Measurements from ENCODE around the gene LRRC49. TPM values are rescaled to one million over a fixed set of nuclear protein-coding genes. Genes with fewer than 3 reads are reported as not detected.
A peak's percentile ranks its signal among the peaks of the same experiment; 100 is the strongest.
"Not testable (repeated sequence)": the region's sequence is repeated elsewhere in the genome, so short reads cannot be mapped to it uniquely, and the experiment has no call there.

The LRRC49 gene
- total and polyA plus RNA-seq, 4 donors: 11.0 to 15.2 (median 12.0) TPM

DNA sequence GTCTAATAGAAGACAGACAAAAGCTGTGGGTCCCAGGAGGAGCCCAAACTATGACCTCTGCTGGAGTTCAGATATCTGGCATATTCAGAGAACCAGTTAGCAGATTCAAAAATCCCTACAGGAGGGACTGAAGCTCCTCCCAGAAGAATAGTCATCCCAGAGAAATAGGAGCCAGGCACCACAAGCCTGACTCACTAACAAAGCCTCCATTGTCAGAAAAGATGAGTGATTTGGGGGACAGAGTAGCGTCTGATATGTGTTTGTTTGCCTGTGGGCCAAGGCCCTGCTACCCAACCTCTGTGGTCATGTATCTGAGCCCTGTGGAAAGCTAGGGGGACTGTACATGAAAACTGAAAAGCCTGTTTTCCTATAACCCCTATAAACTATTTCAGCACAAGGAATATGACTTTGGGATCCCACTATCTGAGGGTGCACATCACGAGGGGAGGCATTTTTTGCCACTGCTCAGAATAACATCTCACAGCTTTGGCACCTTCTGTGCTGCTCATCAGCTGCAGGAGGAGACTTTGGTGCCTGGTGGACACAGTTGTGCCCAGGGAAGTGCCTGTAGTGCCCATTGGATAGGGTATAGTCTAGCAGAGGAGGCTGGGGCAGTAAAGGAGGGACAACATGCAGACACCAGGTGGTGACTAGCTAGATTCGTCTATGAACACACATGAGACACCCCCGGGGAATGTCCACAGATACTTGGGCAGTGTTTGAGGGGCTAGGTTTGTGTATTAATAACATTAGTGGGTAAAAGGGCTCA, 29.0 kb upstream of the LRRC49 start:
- 59 to 64% methylated on average over 4 of the region's 4 CpGs for WGBS, 2 donors
- intact Hi-C loops (cut with DNase I): no loop called here
- Histone ChIP-seq H3K27me3 (ENCODE audit: control insufficient read depth in 1 of 2, insufficient read depth in 2 of 2, low read length in 1 of 2) (no peaks in the 10 kb centered on the region), H3K4me1 (ENCODE audit: control insufficient read depth in 1 of 2, insufficient read depth in 2 of 2, low read length in 2 of 2) (no peaks in the 10 kb centered on the region), H3K27ac (ENCODE audit: low read depth in 1 of 2, low read length in 2 of 2) (no peak overlapping the region), H3K4me3 (ENCODE audit: low read length in 2 of 2) (no peak overlapping the region), H3K9me3 (ENCODE audit: control insufficient read depth, low read length) (no peaks in the 10 kb centered on the region), H3K36me3 (ENCODE audit: control insufficient read depth in 1 of 2, insufficient read depth in 2 of 2, low read length in 1 of 2) (no peaks in the 10 kb centered on the region)
- DNase-seq (no peak), ATAC-seq (ENCODE audit: low FRiP score) (peak; percentile 8)

- no peak overlapping the region for H3K4me3 ChIP-seq (ENCODE audit: low read length in 2 of 2)
- intact Hi-C loops (cut with DNase I): no loop called here
- H3K4me1 ChIP-seq (ENCODE audit: control insufficient read depth in 1 of 2, insufficient read depth in 2 of 2, low read length in 2 of 2): no peaks in the 10 kb centered on the region
- ATAC-seq (ENCODE audit: low FRiP score) (no peak), DNase-seq (no peak)
- H3K36me3 ChIP-seq (ENCODE audit: control insufficient read depth in 1 of 2, insufficient read depth in 2 of 2, low read length in 1 of 2): no peaks in the 10 kb centered on the region
- no peak overlapping the region for H3K27ac ChIP-seq (ENCODE audit: low read depth in 1 of 2, low read length in 2 of 2)
- no peaks in the 10 kb centered on the region for H3K27me3 ChIP-seq (ENCODE audit: control insufficient read depth in 1 of 2, insufficient read depth in 2 of 2, low read length in 1 of 2)
- WGBS, 2 donors: 94 to 97% methylated on average over 5 of the region's 5 CpGs
- no peaks in the 10 kb centered on the region for H3K9me3 ChIP-seq (ENCODE audit: control insufficient read depth, low read length)
Observed at GRCh38 chr15:70866982-70867641, 25.5 kb upstream of the LRRC49 start.

DNA sequence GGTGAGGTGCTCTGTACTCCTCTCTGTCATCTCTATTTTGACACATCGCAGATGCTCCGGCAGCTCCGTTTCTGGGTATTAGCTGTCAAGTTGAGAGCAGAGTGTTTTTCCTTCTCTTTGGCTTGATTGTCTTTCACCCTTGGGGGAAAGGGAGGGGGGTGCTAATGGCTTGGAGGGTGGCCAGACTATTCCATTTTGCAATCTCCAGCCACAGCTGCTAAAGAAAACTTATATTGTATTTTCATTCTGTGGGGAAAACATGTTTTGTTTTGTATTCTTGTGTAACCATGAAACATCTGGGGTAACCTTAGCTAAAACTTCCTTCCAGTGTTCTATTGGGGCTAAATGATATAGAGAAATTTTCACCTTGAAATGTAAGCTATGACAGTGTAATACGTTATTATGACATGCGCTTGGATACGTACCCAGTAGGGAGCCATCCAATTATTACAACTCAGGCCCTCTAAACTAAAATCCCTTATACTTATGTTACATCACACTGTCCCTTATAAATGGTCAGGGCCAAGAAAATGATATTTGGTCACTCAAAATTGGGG, 24.6 kb upstream of the LRRC49 start:
- no peaks in the 10 kb centered on the region for H3K4me1 ChIP-seq (ENCODE audit: control insufficient read depth in 1 of 2, insufficient read depth in 2 of 2, low read length in 2 of 2)
- peak; percentile 24 for ATAC-seq (ENCODE audit: low FRiP score)
- no peaks in the 10 kb centered on the region for H3K36me3 ChIP-seq (ENCODE audit: control insufficient read depth in 1 of 2, insufficient read depth in 2 of 2, low read length in 1 of 2)
- H3K4me3 ChIP-seq (ENCODE audit: low read length in 2 of 2): no peak overlapping the region
- WGBS, 2 donors: 60 to 66% methylated on average over 6 of the region's 6 CpGs
- no peaks in the 10 kb centered on the region for H3K27me3 ChIP-seq (ENCODE audit: control insufficient read depth in 1 of 2, insufficient read depth in 2 of 2, low read length in 1 of 2)
- H3K9me3 ChIP-seq (ENCODE audit: control insufficient read depth, low read length): no peaks in the 10 kb centered on the region
- no peak for DNase-seq
- H3K27ac ChIP-seq (ENCODE audit: low read depth in 1 of 2, low read length in 2 of 2): no peak overlapping the region
- intact Hi-C loops (cut with DNase I): no loop called here

DNA sequence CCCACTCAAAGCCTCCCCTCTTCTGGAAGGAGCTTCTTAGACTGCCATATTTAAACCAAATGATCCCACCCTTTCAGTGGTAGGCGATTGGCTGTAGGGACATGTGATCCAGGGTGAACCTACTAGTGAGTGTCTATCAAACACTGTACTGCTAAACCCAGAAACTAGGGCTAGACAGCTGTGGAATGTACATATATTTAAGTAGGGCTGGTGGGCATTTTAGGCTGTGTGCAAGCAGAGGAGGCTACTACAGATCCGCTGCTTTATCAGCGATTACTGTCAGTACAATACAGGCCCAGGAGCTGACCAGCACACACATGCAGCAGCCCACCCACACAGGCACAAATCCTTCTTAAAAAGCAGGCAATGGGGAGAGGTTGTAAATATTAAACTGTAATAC, 23.3 kb upstream of the LRRC49 start:
- ATAC-seq (ENCODE audit: low FRiP score) (no peak), DNase-seq (no peak)
- H3K4me3 ChIP-seq (ENCODE audit: low read length in 2 of 2): no peak overlapping the region
- H3K27ac ChIP-seq (ENCODE audit: low read depth in 1 of 2, low read length in 2 of 2): no peak overlapping the region
- WGBS, 2 donors: 74 to 81% methylated on average over 3 of the region's 3 CpGs
- no peaks in the 10 kb centered on the region for H3K4me1 ChIP-seq (ENCODE audit: control insufficient read depth in 1 of 2, insufficient read depth in 2 of 2, low read length in 2 of 2)
- H3K9me3 ChIP-seq (ENCODE audit: control insufficient read depth, low read length): peaks cover 2% of the 10 kb centered on the region
- H3K36me3 ChIP-seq (ENCODE audit: control insufficient read depth in 1 of 2, insufficient read depth in 2 of 2, low read length in 1 of 2): no peaks in the 10 kb centered on the region
- intact Hi-C loops (cut with DNase I): no loop called here
- peaks cover 0 to 2% of the 10 kb centered on the region in 2 donors for H3K27me3 ChIP-seq (ENCODE audit: control insufficient read depth in 1 of 2, insufficient read depth in 2 of 2, low read length in 1 of 2)

- no peak overlapping the region for H3K27ac ChIP-seq (ENCODE audit: low read depth in 1 of 2, low read length in 2 of 2)
- H3K4me1 ChIP-seq (ENCODE audit: control insufficient read depth in 1 of 2, insufficient read depth in 2 of 2, low read length in 2 of 2): no peaks in the 10 kb centered on the region
- intact Hi-C loops (cut with DNase I): loop anchor here in 1 of 2 donors (10.0 kb wide), 1 partner anchor 195 kb away; no protein-coding TSS in a partner anchor
- no peak overlapping the region for H3K4me3 ChIP-seq (ENCODE audit: low read length in 2 of 2)
- DNase-seq (no peak), ATAC-seq (ENCODE audit: low FRiP score) (peak; percentile 67)
- H3K27me3 ChIP-seq (ENCODE audit: control insufficient read depth in 1 of 2, insufficient read depth in 2 of 2, low read length in 1 of 2): peaks cover 0 to 2% of the 10 kb centered on the region in 2 donors
- peaks cover 2% of the 10 kb centered on the region for H3K9me3 ChIP-seq (ENCODE audit: control insufficient read depth, low read length)
- no peaks in the 10 kb centered on the region for H3K36me3 ChIP-seq (ENCODE audit: control insufficient read depth in 1 of 2, insufficient read depth in 2 of 2, low read length in 1 of 2)
Observed at GRCh38 chr15:70870051-70870450, 22.6 kb upstream of the LRRC49 start.

GRCh38 chr15:70871490-70871889, 21.1 kb upstream of the LRRC49 start:
- intact Hi-C loops (cut with DNase I): loop anchor here in 1 of 2 donors (10.0 kb wide), 1 partner anchor 197 kb away; no protein-coding TSS in a partner anchor
- H3K36me3 ChIP-seq (ENCODE audit: control insufficient read depth in 1 of 2, insufficient read depth in 2 of 2, low read length in 1 of 2); DNase-seq; H3K9me3 ChIP-seq (ENCODE audit: control insufficient read depth, low read length); H3K4me3 ChIP-seq (ENCODE audit: low read length in 2 of 2); ATAC-seq (ENCODE audit: low FRiP score); H3K27me3 ChIP-seq (ENCODE audit: control insufficient read depth in 1 of 2, insufficient read depth in 2 of 2, low read length in 1 of 2); H3K4me1 ChIP-seq (ENCODE audit: control insufficient read depth in 1 of 2, insufficient read depth in 2 of 2, low read length in 2 of 2); H3K27ac ChIP-seq (ENCODE audit: low read depth in 1 of 2, low read length in 2 of 2): not testable (repeated sequence)
- WGBS, 2 donors: 93 to 94% methylated on average over 34 of the region's 34 CpGs

DNA sequence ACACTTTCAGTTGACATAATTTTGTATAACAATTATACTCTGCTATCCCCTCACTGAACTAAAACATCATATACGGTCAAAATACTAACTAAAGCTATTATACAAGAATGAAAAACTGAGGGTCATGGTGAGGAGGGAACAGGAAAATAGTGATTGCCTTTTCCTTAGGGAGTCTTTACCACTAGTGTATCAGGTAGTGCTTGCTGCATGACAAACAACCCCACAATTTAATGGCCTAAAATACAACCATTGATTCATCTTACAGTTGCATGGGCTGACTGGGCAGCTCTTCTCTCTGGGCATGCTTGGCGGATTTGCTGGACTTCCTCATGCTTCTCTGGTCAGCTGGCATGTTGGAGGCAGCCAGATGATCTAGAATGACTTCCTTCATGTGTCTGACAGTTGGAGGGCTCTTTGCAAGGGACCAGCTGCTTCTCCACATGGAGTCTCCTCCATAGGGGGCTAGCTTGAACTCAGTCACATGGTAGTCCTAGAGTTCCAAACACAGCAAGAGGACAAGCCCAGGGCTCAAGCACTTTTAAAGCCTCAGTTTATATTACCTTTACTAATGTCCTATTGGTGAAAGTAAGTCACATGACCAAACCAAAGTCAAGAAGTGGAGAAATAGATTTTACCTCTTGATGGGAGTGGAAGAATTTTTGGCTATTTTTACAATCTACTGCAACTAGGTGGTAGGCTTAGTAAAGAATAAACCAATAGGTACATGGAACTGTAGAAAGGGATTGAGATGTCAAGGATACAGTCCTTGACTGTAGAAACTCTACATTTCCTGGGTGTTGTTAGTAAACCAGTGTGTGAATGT, 19.2 kb upstream of the LRRC49 start:
- 97% methylated on average over 2 of the region's 2 CpGs for WGBS, 2 donors
- intact Hi-C loops (cut with DNase I): loop anchor here in 1 of 2 donors (1.0 to 10.0 kb wide), 2 partner anchors 48 to 199 kb away; no protein-coding TSS in a partner anchor
- ATAC-seq (ENCODE audit: low FRiP score): no peak

GRCh38 chr15:70875001-70875782, 17.4 kb upstream of the LRRC49 start:
- Histone ChIP-seq H3K27ac (ENCODE audit: low read depth in 1 of 2, low read length in 2 of 2) (no peak overlapping the region), H3K4me3 (ENCODE audit: low read length in 2 of 2) (no peak overlapping the region), H3K36me3 (ENCODE audit: control insufficient read depth in 1 of 2, insufficient read depth in 2 of 2, low read length in 1 of 2) (no peaks in the 10 kb centered on the region), H3K9me3 (ENCODE audit: control insufficient read depth, low read length) (peaks cover 2% of the 10 kb centered on the region), H3K27me3 (ENCODE audit: control insufficient read depth in 1 of 2, insufficient read depth in 2 of 2, low read length in 1 of 2) (peaks cover 0 to 2% of the 10 kb centered on the region in 2 donors), H3K4me1 (ENCODE audit: control insufficient read depth in 1 of 2, insufficient read depth in 2 of 2, low read length in 2 of 2) (no peaks in the 10 kb centered on the region)
- intact Hi-C loops (cut with DNase I): loop anchor here (1.0 to 10.0 kb wide), 2 partner anchors 51 to 200 kb away; no protein-coding TSS in a partner anchor
- WGBS, 2 donors: 74 to 75% methylated on average over 7 of the region's 7 CpGs
- ATAC-seq (ENCODE audit: low FRiP score) (no peak), DNase-seq (no peak)

More for the DNA sequence above, 19.2 kb upstream of the LRRC49 start:
- no peaks in the 10 kb centered on the region for H3K4me1 ChIP-seq (ENCODE audit: control insufficient read depth in 1 of 2, insufficient read depth in 2 of 2, low read length in 2 of 2)
- DNase-seq: no peak
- peaks cover 0 to 2% of the 10 kb centered on the region in 2 donors for H3K27me3 ChIP-seq (ENCODE audit: control insufficient read depth in 1 of 2, insufficient read depth in 2 of 2, low read length in 1 of 2)
- no peaks in the 10 kb centered on the region for H3K36me3 ChIP-seq (ENCODE audit: control insufficient read depth in 1 of 2, insufficient read depth in 2 of 2, low read length in 1 of 2)
- no peak overlapping the region for H3K4me3 ChIP-seq (ENCODE audit: low read length in 2 of 2)
- no peak overlapping the region for H3K27ac ChIP-seq (ENCODE audit: low read depth in 1 of 2, low read length in 2 of 2)
- peaks cover 2% of the 10 kb centered on the region for H3K9me3 ChIP-seq (ENCODE audit: control insufficient read depth, low read length)
